CD4-positive, alpha-beta T cell treated with Interleukin-2 at 100 ng/mL for 4 hours (primary cell): ENCODE results near the gene CAPN8.

Experiments
- DNase-seq: peaks from one replicate; pipeline ENCODE4 v3.0.0-alpha.2; 2020; ENCODE audit warnings: low spot score

The CAPN8 gene

GRCh38 chr1:223617323-223618070, 48.0 kb downstream of the CAPN8 start:
- no peak for DNase-seq

GRCh38 chr1:223616586-223616985, 48.9 kb downstream of the CAPN8 start:
- no peak for DNase-seq

- no peak for DNase-seq
Measured at GRCh38 chr1:223611936-223612335, 53.6 kb downstream of the CAPN8 start.

- no peak for DNase-seq
Measured at GRCh38 chr1:223609977-223610376, 55.5 kb downstream of the CAPN8 start.

GRCh38 chr1:223609066-223609465, 56.4 kb downstream of the CAPN8 start:
- no peak for DNase-seq

- DNase-seq, result no peak
Measured at GRCh38 chr1:223558512-223558911, 107.0 kb downstream of the CAPN8 start.

- no peak for DNase-seq
Measured at GRCh38 chr1:223557130-223557475, 108.4 kb downstream of the CAPN8 start.

GRCh38 chr1:223556414-223557129, 108.9 kb downstream of the CAPN8 start:
- peak; percentile 11 for DNase-seq

- no peak for DNase-seq
Measured at GRCh38 chr1:223553957-223554356, 111.5 kb downstream of the CAPN8 start.

GRCh38 chr1:223551610-223552009, 113.9 kb downstream of the CAPN8 start:
- no peak for DNase-seq

- DNase-seq, result no peak
Measured at GRCh38 chr1:223549740-223550139, 115.8 kb downstream of the CAPN8 start.

- no peak for DNase-seq
Measured at GRCh38 chr1:223547316-223548114, 118.0 kb downstream of the CAPN8 start.

- no peak for DNase-seq
Measured at GRCh38 chr1:223545343-223545742, 120.2 kb downstream of the CAPN8 start.

- no peak for DNase-seq
Measured at GRCh38 chr1:223543560-223543959, 121.9 kb downstream of the CAPN8 start.

- no peak for DNase-seq
Measured at GRCh38 chr1:223542831-223543230, 122.7 kb downstream of the CAPN8 start.

GRCh38 chr1:223540485-223541106, 124.9 kb downstream of the CAPN8 start:
- no peak for DNase-seq

- no peak for DNase-seq
Measured at GRCh38 chr1:223539750-223540149, 125.8 kb downstream of the CAPN8 start.

- no peak for DNase-seq
Measured at GRCh38 chr1:223538981-223539380, 126.5 kb downstream of the CAPN8 start.

GRCh38 chr1:223535319-223535718, 130.2 kb downstream of the CAPN8 start:
- no peak for DNase-seq

GRCh38 chr1:223534677-223535076, 130.8 kb downstream of the CAPN8 start:
- DNase-seq, result no peak

- no peak for DNase-seq
Measured at GRCh38 chr1:223533708-223534107, 131.8 kb downstream of the CAPN8 start.

- peak; percentile 51 for DNase-seq
Measured at GRCh38 chr1:223531742-223532341, 133.7 kb downstream of the CAPN8 start.
